ENCODE results near the gene PIAS2.
"Not testable (repeated sequence)": the region's sequence is repeated elsewhere in the genome, so short reads cannot be mapped to it uniquely, and the experiment has no call there.

The PIAS2 gene

GRCh38 chr18:46917108-46917802, at the start of gene PIAS2, which contains the start of gene KATNAL2:
PIAS2 (minus strand) TSS chr18:46917507; CDS start chr18:46917345, 162 bp downstream.
KATNAL2 (plus strand) TSS chr18:46917602; CDS start chr18:46946873, 29,271 bp downstream.
- in situ Hi-C loops (cut with MboI; ENCODE audit: low sequenced_read_pairs): no loop called here

GRCh38 chr18:46966266-46966665, 49.0 kb upstream of the PIAS2 start:
- in situ Hi-C loops (cut with MboI; ENCODE audit: low sequenced_read_pairs): not testable (repeated sequence)

GRCh38 chr18:46964579-46965293, 47.4 kb upstream of the PIAS2 start:
- in situ Hi-C loops (cut with MboI; ENCODE audit: low sequenced_read_pairs): not testable (repeated sequence)

- in situ Hi-C loops (cut with MboI; ENCODE audit: low sequenced_read_pairs): not testable (repeated sequence)
These were observed 46.6 kb upstream of the PIAS2 start for GRCh38 chr18:46963656-46964578.

GRCh38 chr18:46958209-46958608, 40.9 kb upstream of the PIAS2 start:
- in situ Hi-C loops (cut with MboI; ENCODE audit: low sequenced_read_pairs): no loop called here

- in situ Hi-C loops (cut with MboI; ENCODE audit: low sequenced_read_pairs): no loop called here
These were observed 35.9 kb upstream of the PIAS2 start for GRCh38 chr18:46953195-46953594.

GRCh38 chr18:46950064-46950656, 32.9 kb upstream of the PIAS2 start:
- in situ Hi-C loops (cut with MboI; ENCODE audit: low sequenced_read_pairs): no loop called here

GRCh38 chr18:46946656-46947282, 29.5 kb upstream of the PIAS2 start:
- in situ Hi-C loops (cut with MboI; ENCODE audit: low sequenced_read_pairs): no loop called here

GRCh38 chr18:46942646-46943045, 25.3 kb upstream of the PIAS2 start:
- in situ Hi-C loops (cut with MboI; ENCODE audit: low sequenced_read_pairs): no loop called here

GRCh38 chr18:46939998-46940571, 22.8 kb upstream of the PIAS2 start:
- in situ Hi-C loops (cut with MboI; ENCODE audit: low sequenced_read_pairs): no loop called here

GRCh38 chr18:46939337-46939963, 22.1 kb upstream of the PIAS2 start:
- in situ Hi-C loops (cut with MboI; ENCODE audit: low sequenced_read_pairs): no loop called here

- in situ Hi-C loops (cut with MboI; ENCODE audit: low sequenced_read_pairs): no loop called here
These were observed 3.3 kb upstream of the PIAS2 start for GRCh38 chr18:46920653-46921052.

- in situ Hi-C loops (cut with MboI; ENCODE audit: low sequenced_read_pairs): no loop called here
These were observed 2.8 kb upstream of the PIAS2 start for GRCh38 chr18:46920067-46920466.

GRCh38 chr18:46917803-46918600, 695 bp upstream of the PIAS2 start:
- in situ Hi-C loops (cut with MboI; ENCODE audit: low sequenced_read_pairs): no loop called here

GRCh38 chr18:46916551-46917107, 678 bp downstream of the PIAS2 start:
- in situ Hi-C loops (cut with MboI; ENCODE audit: low sequenced_read_pairs): no loop called here

- in situ Hi-C loops (cut with MboI; ENCODE audit: low sequenced_read_pairs): no loop called here
These were observed 1.3 kb downstream of the PIAS2 start for GRCh38 chr18:46915800-46916550.

GRCh38 chr18:46910856-46911255, 6.5 kb downstream of the PIAS2 start:
- in situ Hi-C loops (cut with MboI; ENCODE audit: low sequenced_read_pairs): no loop called here

GRCh38 chr18:46909497-46909896, 7.8 kb downstream of the PIAS2 start:
- in situ Hi-C loops (cut with MboI; ENCODE audit: low sequenced_read_pairs): no loop called here

Measured in HL-60/S4 treated with phorbol 12-myristate 13-acetate at 8.2 ng/mL for 4 days and 3 days (cell line).